Caco-2 (cell line): ENCODE results near the gene SBNO1. TPM values are rescaled to one million over a fixed set of nuclear protein-coding genes. Genes with fewer than 3 reads are reported as not detected.

Experiments
- BruUV-seq: library from RNA; stranded (reverse); fragments of 400-500 nt; replicated peaks from 2 replicates; lab custom pipeline; 2021; lab: Mats Ljungman, UMichigan
- CTCF ChIA-PET: fragments of 300-600 bp; sonication (Branson Sonifier 250); formaldehyde crosslinking; loops from one replicate; lab custom pipeline; 2022; ENCODE audit warnings: antibody characterized with exemption; lab: Charles Lee
- POLR2A ChIA-PET: fragments of 300-600 bp; sonication (Branson Sonifier 250); formaldehyde crosslinking; loops from one replicate; lab custom pipeline; 2022; ENCODE audit warnings: antibody characterized with exemption; lab: Charles Lee
- DNase-seq, 2 experiments: peaks; one replicate each; pipeline versions ENCODE4 v3.0.0 to v3.0.0-alpha.2; 2020 to 2022
- H3K27me3 ChIP-seq: replicated peaks from 2 replicates; pipeline ENCODE4 v1.6.0; 2011; ENCODE audit warnings: low read length; ENCODE audit not compliant: control insufficient read depth, insufficient read depth
- H3K36me3 ChIP-seq: 2 replicates; pipeline ENCODE4 v1.5.1; 2011; ENCODE audit warnings: low read length; ENCODE audit not compliant: control insufficient read depth, insufficient read depth
- H3K4me1 ChIP-seq: fragments of 250-450 bp; sonication (Bioruptor Pico); 2 replicates; pipeline ENCODE4 v1.5.1; 2020; ENCODE audit warnings: mild to moderate bottlenecking
- H3K4me3 ChIP-seq: 2 replicates; pipeline ENCODE4 v1.5.1; 2011; ENCODE audit warnings: low read depth, mild to moderate bottlenecking, control low read depth, low read length
- H3K9me3 ChIP-seq: fragments of 250-450 bp; sonication (Bioruptor Pico); 2 replicates; pipeline ENCODE4 v1.5.1; 2020; ENCODE audit warnings: mild to moderate bottlenecking, moderate library complexity
- H3K27ac Mint-ChIP-seq: one replicate; pipeline ENCODE4 v1.8.0; 2022; ENCODE audit warnings: mixed read lengths; ENCODE audit not compliant: unreplicated experiment
- H3K27me3 Mint-ChIP-seq: one replicate; pipeline ENCODE4 v1.8.0; 2022; ENCODE audit warnings: mixed read lengths; ENCODE audit not compliant: insufficient read depth, unreplicated experiment
- H3K36me3 Mint-ChIP-seq: one replicate; pipeline ENCODE4 v1.8.0; 2022; ENCODE audit warnings: mild to moderate bottlenecking, mixed read lengths; ENCODE audit not compliant: insufficient read depth, unreplicated experiment
- H3K4me1 Mint-ChIP-seq: one replicate; pipeline ENCODE4 v1.8.0; 2022; ENCODE audit warnings: low read depth, mixed read lengths; ENCODE audit not compliant: unreplicated experiment
- H3K4me3 Mint-ChIP-seq: one replicate; pipeline ENCODE4 v1.8.0; 2022; ENCODE audit warnings: mild to moderate bottlenecking, moderate library complexity, mixed read lengths; ENCODE audit not compliant: unreplicated experiment
- H3K9me3 Mint-ChIP-seq: one replicate; pipeline ENCODE4 v1.8.0; 2022; ENCODE audit warnings: mixed read lengths; ENCODE audit not compliant: unreplicated experiment
- CTCF ChIP-seq, 2 experiments: fragments of 200-600 bp in 1 of 2; IDR thresholded peaks; 1 replicate in 1 of 2; 2 replicates in 1 of 2; pipeline versions ENCODE4 v1.5.1 to v1.8.0; 2011 to 2022; ENCODE audit warnings: antibody characterized with exemption in 1 of 2, control low read depth in 1 of 2, inconsistent platforms in 1 of 2, low read depth in 1 of 2, low read length in 1 of 2, mild to moderate bottlenecking in 1 of 2, moderate library complexity in 1 of 2; ENCODE audit not compliant: insufficient read depth in 1 of 2, severe bottlenecking in 1 of 2, unreplicated experiment in 1 of 2
- intact Hi-C: fragments of 100-400 bp; cut with micrococcal nuclease; formaldehyde crosslinking; loops from one replicate; pipeline ENCODE4 v1.10.0; 2022; ENCODE audit not compliant: unreplicated experiment
- total RNA-seq: library from RNA; stranded (reverse); gene quantifications from 2 replicates; pipeline ENCODE4 v1.2.3, GENCODE V29; 2022

Gene SBNO1
- total RNA-seq, 1 experiment from 2014 or later, result 53.8 TPM

GRCh38 chr12:123367511-123367910, 2.9 kb upstream of the SBNO1 start:
- H3K4me3 Mint-ChIP-seq, result no peak overlapping the region
- Histone ChIP-seq H3K27me3 (no peaks in the 10 kb centered on the region), H3K4me3 (no peak overlapping the region), H3K9me3 (no peaks in the 10 kb centered on the region), H3K4me1 (peaks cover 9% of the 10 kb centered on the region), H3K36me3 (no peaks in the 10 kb centered on the region)
- H3K27me3 Mint-ChIP-seq, result no peaks in the 10 kb centered on the region
- peaks cover 23% of the 10 kb centered on the region for H3K36me3 Mint-ChIP-seq
- TF ChIP-seq CTCF (IDR thresholded peaks at IDR 0.05; ENCODE audit: insufficient read depth in 1 of 2, low read depth in 1 of 2, low read length in 1 of 2, severe bottlenecking in 1 of 2, unreplicated experiment in 1 of 2), result no peak
- H3K4me1 Mint-ChIP-seq, result peaks cover 9% of the 10 kb centered on the region
- intact Hi-C loops, result no loop called here
- H3K9me3 Mint-ChIP-seq, result no peaks in the 10 kb centered on the region
- no peak for DNase-seq
- H3K27ac Mint-ChIP-seq, result no peak overlapping the region
- POLR2A ChIA-PET, result no interaction called here
- no TSS peak for BruUV-seq
- CTCF ChIA-PET, result no interaction called here

GRCh38 chr12:123365025-123365917, 624 bp upstream of the SBNO1 start:
- H3K4me3 ChIP-seq, result peak overlapping the region; percentile 87
- Mint-ChIP-seq H3K27ac (peak overlapping the region; percentile 99), H3K4me3 (peak overlapping the region; percentile 99), H3K9me3 (no peaks in the 10 kb centered on the region), H3K36me3 (peaks cover 23% of the 10 kb centered on the region), H3K4me1 (peaks cover 7% of the 10 kb centered on the region), H3K27me3 (no peaks in the 10 kb centered on the region)
- ChIA-PET POLR2A (interaction anchor here (0.6 to 2.7 kb wide), 10 partner anchors 18 to 454 kb away, joined by 3 to 57 read pairs (median 4); partner anchors contain the start of genes KMT5A, MPHOSPH9 and MTRFR), CTCF (interaction anchor here (0.5 to 1.7 kb wide), 12 partner anchors 9 to 938 kb away, joined by 3 to 36 read pairs (median 4); partner anchors contain the start of genes KMT5A, MPHOSPH9 and MTRFR)
- no peaks in the 10 kb centered on the region for H3K27me3 ChIP-seq
- H3K36me3 ChIP-seq, result no peaks in the 10 kb centered on the region
- peak; percentile 98 to 99 for DNase-seq
- intact Hi-C loops, result loop anchor here (1.0 to 2.0 kb wide), 2 partner anchors 18 to 94 kb away; partner anchors contain the start of gene CDK2AP1
- H3K4me1 ChIP-seq, result 0 out of 2 replicates have a peak, but pooled peaks cover 4% of the 10 kb centered on the region
- peak; percentile 79 to 87 for TF ChIP-seq CTCF (IDR thresholded peaks at IDR 0.05; ENCODE audit: insufficient read depth in 1 of 2, low read depth in 1 of 2, low read length in 1 of 2, severe bottlenecking in 1 of 2, unreplicated experiment in 1 of 2)
- TSS peak; percentile 97 for BruUV-seq
- H3K9me3 ChIP-seq, result no peaks in the 10 kb centered on the region
